Inflammatory macrophage (primary cell): ENCODE results near the gene APP.
A peak's percentile ranks its signal among the peaks of the same experiment; 100 is the strongest.
"Not testable (repeated sequence)": the region's sequence is repeated elsewhere in the genome, so short reads cannot be mapped to it uniquely, and the experiment has no call there.

Experiments
- DNase-seq, 2 donors: peaks; one replicate each; pipeline ENCODE4 v3.0.0-alpha.2; 2020 to 2022

Gene APP

DNA sequence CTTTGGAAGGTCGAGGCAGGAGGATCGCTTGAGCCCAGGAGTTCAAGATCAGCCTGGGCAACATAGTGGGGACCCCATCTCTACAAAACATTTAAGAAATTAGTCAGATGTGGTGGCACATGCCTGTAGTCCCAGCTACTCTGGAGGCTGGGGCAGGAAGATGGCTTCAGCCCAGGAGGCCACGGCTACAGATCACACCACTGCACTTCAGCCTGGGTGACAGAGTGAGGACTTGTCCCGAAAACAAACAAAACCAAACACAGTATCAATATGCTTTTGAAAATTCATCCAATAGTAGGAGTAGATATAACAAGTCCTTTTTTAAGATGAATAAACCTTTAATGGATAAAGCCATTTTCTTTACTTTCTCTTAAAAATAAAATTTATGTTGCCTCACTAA is 8.5 kb downstream of the APP start:
- no peak for DNase-seq

DNA sequence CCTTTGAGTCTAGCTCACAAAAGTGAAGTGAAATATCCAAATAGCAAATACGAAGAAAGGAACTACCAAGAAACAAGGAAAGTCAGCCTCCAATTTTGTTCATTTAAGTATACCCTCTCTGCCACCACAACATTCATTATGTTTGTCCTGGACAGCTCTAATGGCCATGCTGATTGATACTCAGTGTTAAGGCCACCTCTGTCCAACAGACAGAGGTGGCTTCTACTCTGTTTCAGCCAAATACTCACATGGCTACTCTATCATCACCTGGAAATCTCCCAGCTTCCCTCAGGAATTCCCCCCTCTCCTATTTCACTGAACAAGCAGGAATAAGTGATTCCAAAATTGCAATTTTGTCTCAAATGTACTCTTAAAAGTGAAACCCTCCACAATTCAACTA is 10.7 kb downstream of the APP start:
- DNase-seq, result no peak

DNA sequence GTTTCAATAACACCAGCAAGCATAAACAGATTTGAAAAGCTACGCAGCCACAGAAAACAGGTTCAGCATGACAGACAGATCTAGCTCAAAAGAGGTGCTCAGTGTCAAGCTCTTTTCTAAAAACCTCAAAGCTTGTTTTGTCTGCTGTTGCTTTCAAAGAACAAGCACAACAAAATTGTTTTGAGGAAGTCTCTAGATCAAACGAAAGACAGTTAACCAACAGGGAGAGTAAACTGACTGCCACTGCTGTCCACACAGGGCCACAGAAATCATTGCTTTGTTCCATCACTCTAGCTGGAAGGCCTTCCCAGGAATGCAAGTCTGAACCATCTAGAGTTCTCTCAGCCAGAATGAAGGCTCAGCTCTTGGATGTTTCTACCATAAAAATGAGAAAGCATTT is 12.8 kb downstream of the APP start:
- DNase-seq, result no peak

DNA sequence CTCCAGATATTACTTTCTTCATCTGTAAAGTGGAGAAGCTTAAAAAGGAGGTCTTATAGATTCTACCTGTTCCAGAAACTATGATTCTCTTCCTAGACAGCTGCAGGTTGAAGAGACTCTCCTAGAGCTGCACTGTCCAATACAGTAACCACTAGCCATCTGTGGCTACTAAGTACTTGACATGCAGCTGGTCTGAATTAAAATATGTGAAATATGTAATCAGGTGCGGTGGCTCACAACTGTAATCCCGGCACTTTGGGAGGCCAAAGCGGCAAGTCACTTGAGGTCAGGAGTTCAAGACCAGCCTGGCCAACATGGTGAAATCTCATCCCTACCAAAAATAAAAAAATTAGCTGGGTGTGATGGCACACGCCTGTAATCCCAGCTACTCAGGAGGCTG is 15.8 kb downstream of the APP start:
- DNase-seq, result no peak

DNA sequence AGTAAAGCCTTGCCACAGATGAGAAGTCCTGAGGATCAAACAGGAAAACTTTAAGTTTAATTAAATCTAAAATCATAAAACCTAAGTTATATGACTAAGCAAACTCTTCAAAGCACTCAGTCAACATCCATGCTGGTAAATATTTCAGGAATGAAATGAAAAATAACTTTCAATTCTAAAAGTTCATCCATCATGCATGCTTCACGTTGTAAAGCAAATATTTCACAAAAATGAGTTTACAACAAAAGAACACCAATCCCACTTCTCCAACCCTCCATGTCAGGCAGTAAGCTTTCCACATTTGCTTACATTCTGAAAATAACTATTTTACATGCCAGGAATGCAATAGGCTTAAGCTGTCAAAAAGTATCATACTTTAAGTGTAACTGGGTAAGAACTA is 16.8 kb downstream of the APP start:
- no peak for DNase-seq

DNA sequence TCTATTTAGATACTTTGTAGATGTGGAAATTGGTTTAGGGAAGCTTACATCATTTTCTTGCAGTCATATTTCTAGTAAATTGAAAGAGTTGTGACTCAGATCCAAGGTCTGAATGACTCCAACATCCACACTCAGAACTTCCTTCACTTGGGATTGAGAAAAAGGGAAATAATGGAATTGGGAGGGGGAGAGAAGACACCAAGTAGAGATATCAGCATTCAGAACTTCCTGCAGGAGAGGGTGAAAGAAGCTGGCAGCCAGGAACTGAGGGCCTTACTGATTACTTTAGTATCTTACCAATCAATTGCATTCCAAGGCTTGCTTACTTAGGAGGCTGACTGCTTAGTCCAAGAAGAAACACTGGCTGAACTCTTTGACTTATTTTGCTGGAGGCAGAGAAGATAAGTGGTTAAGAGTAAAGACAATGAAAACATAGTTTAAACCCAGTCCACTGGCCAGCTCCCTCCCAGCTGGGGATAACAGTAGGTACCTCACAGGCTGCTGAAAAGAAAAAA is 21.7 kb downstream of the APP start:
- DNase-seq, result peak; percentile 74 to 83

DNA sequence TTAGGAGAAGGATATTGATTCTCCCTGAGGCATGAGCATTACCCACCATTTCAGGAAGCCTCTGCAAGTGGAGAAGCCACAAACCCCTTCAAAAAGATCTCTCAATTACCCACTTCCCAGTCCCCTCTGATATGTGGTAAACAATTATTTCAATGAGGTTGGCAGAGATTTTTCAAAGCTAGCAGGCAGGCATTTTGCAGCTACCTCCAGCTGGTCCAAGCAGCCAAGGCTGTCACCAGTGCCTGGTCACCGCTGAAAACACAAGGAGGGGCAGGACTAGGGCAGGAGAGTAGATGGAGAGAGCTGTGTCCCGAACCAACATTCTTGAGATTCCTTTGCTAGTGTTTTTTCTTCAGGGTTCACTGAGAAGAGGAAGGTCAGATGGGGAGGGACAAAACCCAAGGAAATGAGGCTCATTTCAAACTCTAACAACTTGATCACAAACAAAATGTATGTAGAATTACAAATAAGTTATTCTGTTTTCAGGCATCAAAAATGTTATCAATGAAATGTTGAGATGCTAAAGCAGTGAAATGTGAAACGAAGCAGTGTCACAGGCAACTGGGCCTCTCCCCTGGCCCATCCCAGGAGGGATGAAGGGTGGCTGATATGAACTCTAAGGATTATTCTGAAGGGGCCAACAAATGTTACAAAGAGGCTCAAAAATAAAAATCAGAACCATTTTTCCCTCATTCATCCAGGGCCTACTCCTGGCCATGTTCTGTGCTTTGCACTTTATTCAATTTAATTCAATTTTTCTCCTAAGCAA is 22.3 kb downstream of the APP start:
- DNase-seq, result peak in 1 of 2 donors; percentile 17

DNA sequence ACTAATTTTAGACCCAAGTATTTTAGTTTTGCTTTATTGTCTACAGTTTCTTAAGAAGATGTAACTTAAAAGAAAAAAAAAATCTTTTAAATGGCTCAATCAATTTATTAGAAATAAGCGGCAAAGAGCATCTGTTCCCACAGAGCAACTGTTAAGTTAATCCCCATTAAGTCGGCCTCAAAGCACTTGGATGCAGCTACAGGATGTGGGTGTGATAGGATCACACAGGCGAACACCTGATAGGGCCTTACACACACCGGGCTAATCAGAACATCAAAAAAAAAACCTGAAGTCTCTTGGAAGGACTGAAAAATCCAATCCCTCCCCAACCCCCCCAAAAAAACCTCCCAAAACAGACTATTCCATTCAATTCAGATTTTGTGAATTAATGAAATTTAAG is 23.0 kb downstream of the APP start:
- no peak for DNase-seq

DNA sequence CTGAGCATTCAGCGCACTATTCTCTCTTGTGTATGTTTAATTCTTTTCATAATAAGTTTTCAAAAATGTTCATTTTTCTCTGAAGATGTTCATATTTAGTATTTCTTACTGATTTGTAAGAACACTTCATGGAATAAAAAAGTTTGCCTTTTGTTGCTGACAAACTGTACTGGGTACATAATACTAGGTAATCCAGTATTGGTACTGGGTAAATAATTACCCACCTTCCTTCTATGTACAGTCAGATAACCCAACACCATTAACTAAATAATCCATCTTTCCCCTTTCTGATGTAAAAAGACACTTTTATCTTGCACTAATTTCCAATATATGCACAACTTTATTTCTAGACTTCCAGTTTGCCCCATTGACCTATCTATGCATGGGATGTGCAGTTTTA is 23.9 kb downstream of the APP start:
- no peak for DNase-seq

DNA sequence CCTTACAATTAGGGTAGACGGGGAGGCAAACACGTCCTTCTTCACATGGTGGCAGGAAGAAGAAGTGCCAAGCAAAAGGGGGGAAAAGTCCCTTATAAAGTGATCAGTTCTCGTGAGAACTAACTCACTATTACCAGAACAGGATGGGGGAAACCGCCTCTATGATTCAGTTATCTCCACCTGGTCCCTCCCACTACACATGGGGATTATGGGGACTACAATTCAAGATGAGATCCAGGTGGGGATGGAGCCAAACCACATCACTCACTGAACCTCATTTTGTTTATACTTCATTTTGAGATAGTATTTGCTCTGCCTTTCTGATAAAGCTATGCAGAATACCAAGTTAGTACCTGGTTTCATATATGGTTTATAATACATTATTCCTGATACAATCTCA is 26.5 kb downstream of the APP start:
- DNase-seq, result no peak

DNA sequence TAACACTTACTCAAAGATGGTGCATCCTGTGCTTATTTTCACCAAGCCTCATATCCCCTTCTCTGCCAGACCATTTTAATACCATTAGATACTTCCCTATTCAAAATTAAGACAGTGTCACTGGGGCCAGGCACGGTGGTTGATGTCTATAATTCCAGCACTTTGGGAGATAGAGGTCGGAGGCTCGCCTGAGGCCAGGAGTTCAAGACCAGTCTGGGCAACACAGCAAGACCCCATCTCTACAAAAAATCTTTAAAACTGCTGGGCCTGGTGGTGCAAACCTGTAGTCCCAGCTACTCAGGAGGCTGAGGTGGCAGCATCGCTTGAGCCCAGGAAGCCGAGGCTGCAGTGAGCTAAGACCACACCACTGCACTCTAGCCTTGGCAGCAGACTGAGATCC is 28.2 kb downstream of the APP start:
- no peak for DNase-seq

DNA sequence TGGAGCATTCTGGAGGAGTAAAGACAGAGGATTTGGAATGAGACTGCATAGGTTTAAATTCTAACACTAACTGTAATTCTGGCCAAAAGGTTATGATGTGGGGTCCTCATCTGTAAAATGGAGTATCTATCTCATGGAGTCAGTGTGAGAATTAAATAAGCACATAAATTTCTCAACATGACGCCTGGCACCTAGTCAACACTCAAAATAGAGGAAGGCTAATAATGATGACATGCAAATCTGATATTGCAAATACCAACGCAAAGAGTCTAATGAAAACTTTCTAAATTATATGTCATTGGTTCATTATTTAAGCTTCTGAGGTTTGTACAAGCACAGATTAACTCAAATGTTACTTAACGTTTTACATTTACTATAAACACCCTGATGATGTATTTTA is 29.6 kb downstream of the APP start:
- DNase-seq, result peak; percentile 72 to 82

DNA sequence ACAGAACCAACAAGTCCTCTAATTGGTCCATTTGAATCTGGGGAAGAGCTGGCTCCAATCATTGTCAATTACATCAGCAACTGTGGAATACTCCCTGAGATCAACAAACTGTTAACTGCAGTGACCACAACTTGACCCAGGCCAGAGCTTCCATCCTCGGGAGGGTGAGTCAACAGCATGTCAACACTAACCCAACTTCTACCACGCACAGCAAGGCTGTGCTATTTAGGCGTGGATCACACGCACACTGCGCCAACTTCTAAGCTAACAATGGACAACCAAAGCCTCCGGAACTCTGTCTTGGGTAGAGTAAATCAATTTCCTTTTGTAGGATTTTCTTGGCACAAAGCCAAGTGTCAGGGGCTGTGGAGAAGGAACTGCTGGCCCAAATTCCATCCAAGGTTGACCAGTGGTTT is 30.4 kb downstream of the APP start:
- DNase-seq, result peak; percentile 93 to 97

DNA sequence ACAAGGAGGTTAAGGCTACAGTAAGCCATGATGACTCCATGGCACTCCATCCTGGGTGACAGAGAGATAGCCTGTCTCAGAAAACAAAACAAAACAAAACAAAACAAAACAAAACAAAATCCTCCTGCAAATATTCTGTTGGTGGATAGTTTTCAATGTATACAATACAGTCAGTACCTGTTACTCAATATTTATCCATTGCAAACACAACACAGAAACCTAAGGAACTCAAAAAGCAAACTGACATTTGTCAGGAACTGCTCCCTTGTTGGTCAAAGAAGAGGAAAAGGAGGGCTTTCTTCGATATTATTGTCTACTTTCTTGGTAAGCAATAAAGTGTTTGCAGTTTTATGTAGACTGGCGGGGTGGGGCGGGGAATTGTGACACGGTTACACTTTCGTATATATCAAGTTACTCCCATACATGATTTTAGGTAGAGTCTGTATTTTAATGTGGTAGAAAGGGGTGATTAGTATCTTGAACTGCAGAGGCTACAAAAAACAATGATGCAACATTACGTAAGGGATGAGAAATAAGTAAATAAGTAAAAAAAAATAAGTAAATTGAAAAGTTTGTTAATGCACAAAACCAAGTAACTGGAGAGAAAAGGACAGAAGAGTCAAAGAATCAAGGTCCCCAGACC is 31.8 kb downstream of the APP start:
- DNase-seq, result no peak

DNA sequence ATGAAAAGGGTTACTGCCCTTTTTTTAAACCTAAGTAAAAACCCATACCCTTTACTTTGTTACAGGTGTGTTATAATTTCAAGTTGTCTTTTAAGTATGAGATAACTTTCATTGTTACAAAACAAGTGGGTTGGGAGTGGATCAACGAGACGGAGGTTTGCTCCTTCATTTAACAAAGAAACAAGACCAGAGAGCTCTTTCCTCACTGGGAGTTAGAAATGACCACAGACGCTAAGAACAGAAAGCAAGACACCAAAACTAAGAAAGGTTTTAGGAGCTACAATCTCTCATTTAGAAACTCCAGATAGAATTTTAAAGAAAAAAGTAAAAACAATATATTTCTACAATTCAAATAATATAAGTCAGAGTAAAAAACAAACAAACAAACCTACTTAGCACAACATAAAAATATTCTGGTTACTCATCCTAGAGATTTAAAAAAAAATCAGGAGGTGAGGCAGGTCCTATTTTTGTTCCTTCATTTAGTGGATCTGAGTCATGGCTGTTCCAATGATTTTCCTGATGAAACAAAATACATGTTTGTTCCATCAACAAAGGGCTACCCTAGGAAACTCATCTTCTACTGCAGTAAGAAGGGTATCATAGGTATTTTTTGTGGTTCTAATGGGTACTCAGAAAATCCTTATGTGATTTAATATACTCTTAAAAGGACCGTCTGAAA is 33.0 kb downstream of the APP start:
- DNase-seq, result no peak

DNA sequence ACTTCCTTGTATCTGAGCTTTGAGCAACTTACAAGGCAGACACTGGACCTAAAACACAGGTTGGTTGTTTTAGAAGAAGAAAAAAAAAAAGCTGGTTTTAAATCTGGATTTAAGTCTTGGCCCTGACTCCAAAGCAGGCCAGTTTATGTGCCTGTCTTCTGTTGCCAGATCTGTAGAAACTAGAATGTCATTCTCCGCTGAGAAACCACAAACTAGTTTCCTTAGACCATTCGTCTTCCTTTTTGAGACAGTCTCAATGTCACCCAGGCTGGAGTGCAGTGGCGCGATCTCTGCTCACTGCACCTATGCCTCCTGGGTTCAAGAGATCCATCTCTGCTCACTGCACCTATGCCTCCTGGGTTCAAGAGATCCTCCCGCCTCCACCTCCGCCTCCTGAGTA is 33.9 kb downstream of the APP start:
- DNase-seq, result no peak

DNA sequence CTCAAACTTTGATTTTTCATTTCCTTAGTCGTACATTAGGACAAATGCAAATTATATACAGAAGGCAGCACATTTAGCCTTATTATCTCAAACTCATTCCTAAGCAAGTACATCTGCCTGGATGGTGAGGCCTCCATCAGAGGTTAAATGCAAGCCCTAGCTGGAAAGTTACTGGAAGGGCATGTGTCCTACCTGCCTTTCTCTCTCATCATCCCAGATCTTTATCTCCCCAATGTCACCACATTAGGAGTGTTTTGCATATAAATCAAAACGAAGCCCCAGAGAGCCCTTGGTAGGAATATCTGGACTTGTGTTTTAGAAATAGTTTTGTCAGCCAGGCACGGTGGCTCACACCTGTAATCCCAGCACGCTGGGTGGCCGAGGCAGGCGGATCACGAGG is 35.0 kb downstream of the APP start:
- no peak for DNase-seq

DNA sequence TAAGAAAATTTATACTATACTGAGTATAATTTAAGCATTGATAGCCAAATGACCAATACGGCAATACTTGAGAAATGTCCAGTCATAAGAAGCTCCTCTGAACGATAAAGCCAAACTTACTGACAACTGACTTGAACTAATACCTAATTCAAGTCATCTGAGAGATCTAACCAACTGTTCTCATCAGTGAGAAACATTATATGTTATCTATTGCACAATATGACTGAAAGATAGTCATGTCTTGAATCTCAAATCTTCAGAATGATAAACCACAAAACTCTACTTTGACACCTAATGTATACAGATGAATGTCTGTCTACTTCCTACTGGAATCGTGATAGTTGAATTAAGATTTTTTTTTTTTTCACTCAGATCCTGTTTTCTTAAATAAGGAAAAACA is 39.0 kb downstream of the APP start:
- DNase-seq, result no peak

DNA sequence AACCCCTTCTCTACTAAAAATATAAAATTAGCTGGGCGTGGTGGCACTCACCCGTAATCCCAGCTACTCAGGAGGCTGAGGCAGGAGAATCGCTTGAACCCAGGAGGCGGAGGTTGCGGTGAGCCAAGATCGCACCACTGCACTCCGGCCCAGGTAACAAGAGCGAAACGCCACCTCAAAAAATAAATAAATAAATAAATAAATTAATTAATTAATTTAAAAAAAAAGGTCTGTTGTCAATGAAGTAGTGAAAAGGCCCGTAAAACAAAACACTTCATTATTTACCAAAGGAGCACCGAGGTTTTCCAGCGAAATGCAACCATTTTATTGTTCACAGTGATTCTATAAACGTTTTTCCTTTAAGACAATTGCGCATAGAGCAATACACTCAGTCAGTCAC is 39.5 kb downstream of the APP start:
- DNase-seq, result not testable (repeated sequence)

DNA sequence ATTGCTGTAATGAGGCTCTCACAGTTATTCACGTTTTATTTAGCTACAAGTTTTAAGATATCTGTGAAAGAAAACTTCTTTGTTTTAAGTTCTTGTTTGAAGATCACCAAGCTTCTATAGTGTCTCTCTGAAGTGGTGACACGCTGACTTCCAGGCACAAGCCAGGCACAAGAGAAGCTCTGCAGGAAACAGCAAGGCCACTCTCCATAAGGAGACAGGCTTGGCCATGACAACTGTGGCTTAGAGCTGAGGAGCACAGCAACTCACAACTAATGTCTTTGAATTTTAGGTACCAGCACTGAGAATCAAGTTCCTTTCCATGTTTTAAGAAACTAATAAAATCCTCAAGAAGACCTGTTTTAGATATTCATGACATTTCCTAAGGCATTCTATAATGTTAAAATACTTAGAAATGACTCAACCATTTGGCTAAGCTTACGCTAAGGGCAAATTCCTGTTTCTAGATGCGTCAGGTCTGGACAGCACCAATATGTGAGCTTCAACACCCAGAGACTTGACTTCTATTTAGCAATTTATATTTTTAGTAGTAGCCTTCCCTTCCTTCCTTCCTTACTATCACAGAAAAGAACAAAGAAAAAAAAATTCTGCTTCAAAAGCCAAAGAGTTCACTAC is 40.2 kb downstream of the APP start:
- DNase-seq, result peak; percentile 43 to 57

DNA sequence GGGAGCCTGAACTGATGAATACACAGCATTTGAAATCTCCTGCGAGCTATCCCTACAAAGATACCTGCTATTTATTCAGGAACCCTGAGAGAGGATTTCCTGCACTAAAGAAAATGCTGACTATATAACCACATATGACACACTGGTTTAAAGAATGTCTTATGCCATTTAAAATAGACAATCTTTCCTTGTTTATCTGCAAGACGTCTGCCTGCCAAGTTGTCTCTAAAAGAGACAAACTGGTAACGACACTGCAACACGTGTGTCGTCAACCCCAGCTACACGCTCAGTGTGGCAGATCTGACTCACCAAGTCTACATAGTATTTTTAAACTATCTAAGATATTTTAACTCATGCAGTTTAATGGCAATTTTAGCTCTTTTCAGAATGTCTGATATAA is 42.7 kb downstream of the APP start:
- no peak for DNase-seq

DNA sequence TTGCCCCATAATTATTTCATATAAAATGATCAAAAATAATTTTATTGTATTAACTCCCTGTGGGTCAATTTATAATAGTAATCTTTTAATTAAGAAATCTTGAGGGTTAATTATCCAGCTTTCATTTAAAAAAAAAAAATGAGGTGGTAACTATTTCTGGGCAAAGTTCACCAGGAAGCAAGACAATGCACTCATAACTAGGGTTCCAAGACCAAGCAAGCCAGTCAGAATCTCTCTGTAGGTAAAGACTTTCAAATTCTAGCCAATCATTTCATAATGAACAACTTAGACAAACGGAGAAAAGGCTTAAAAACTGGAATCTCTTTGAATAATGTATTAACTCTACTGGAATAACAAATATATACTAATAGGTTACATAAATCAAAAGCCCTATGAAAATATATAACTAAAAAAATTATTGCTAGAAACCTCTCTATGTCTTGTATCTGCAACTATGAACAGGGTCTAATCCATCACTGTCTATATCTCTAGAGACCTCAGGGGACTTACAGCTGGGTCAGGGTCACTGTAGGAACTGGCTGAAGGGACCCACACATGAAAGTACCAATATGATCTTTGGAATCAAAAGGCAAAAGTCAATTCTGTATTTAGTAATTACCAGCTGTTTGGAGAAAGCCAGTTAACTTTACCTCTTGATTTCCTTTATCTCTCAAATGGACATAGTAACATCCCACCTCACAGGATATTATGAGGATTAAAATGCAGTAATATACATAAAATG is 43.3 kb downstream of the APP start:
- DNase-seq, result no peak

DNA sequence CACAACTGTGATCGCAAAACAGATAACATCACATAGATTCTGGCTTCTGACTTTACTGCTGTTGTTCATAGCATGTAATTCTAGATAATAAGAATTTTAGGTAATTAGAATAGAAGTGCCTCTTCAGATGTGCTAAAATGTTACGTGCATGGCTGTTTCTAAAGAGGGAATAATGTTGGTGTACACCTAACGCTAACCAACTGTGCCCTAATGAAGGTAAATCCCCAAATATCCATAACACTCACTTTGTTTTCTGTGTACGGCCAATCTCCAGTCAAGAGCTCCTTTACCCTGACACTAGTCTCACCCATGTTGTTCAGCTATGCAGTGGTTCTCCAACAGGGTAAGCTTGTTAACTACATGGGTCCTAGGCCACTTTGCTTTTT is 44.4 kb downstream of the APP start:
- DNase-seq, result no peak
